WTC11 (cell line): ENCODE data around the gene TMEM259.

Source experiments
- CTCF ChIP-seq: fragments of 200-600 bp; IDR thresholded peaks from 2 replicates; pipeline ENCODE4 v1.8.0; 2022; ENCODE audit warnings: antibody characterized with exemption
- FOXP1 ChIP-seq: sonication (generic); formaldehyde crosslinking; IDR thresholded peaks from 2 replicates; pipeline ENCODE4 v1.8.0; 2022; ENCODE audit warnings: missing genetic modification reagents, mild to moderate bottlenecking, moderate library complexity, borderline replicate concordance
- GRHL2 ChIP-seq: fragments of 250-450 bp; sonication (Bioruptor Pico); IDR thresholded peaks from 2 replicates; pipeline ENCODE4 v1.8.0; 2022; ENCODE audit warnings: mild to moderate bottlenecking, moderate library complexity; ENCODE audit not compliant: insufficient replicate concordance, severe bottlenecking
- IRF1 ChIP-seq: sonication (generic); formaldehyde crosslinking; IDR thresholded peaks from 2 replicates; pipeline ENCODE4 v1.8.0; 2023; ENCODE audit warnings: missing genetic modification reagents
- SP1 ChIP-seq: sonication (generic); formaldehyde crosslinking; conservative IDR thresholded peaks from 2 replicates; pipeline ENCODE4 v1.8.1; 2022; ENCODE audit warnings: missing genetic modification reagents
- TEAD4 ChIP-seq: sonication (generic); formaldehyde crosslinking; IDR thresholded peaks from 2 replicates; pipeline ENCODE4 v1.8.0; 2022; ENCODE audit warnings: mild to moderate bottlenecking, missing genetic modification reagents
- USF2 ChIP-seq: sonication (generic); formaldehyde crosslinking; IDR thresholded peaks from 2 replicates; pipeline ENCODE4 v1.8.1; 2023; ENCODE audit warnings: mild to moderate bottlenecking, missing genetic modification reagents, moderate library complexity
- ZMAT4 ChIP-seq: fragments of 250-450 bp; sonication (Bioruptor Pico); IDR thresholded peaks from 2 replicates; pipeline ENCODE4 v1.9.0; 2021; ENCODE audit warnings: mild to moderate bottlenecking
- ZNF232 ChIP-seq: sonication (generic); formaldehyde crosslinking; IDR thresholded peaks from 2 replicates; pipeline ENCODE4 v1.8.0; 2022; ENCODE audit warnings: mild to moderate bottlenecking, missing genetic modification reagents
- TF ChIP-seq, protein P1 (sequence below): sonication (generic); formaldehyde crosslinking; IDR thresholded peaks from 2 replicates; pipeline ENCODE4 v1.8.1; 2022; ENCODE audit warnings: missing genetic modification reagents, borderline replicate concordance
- TF ChIP-seq, protein P2 (sequence below): sonication (generic); formaldehyde crosslinking; IDR thresholded peaks from 2 replicates; pipeline ENCODE4 v1.8.0; 2022; ENCODE audit warnings: mild to moderate bottlenecking, missing genetic modification reagents
- TF ChIP-seq, protein P3 (sequence below): sonication (generic); formaldehyde crosslinking; conservative IDR thresholded peaks from 2 replicates; pipeline ENCODE4 v1.8.1; 2023; ENCODE audit warnings: mild to moderate bottlenecking, low read depth, missing genetic modification reagents, moderate library complexity

DNA sequence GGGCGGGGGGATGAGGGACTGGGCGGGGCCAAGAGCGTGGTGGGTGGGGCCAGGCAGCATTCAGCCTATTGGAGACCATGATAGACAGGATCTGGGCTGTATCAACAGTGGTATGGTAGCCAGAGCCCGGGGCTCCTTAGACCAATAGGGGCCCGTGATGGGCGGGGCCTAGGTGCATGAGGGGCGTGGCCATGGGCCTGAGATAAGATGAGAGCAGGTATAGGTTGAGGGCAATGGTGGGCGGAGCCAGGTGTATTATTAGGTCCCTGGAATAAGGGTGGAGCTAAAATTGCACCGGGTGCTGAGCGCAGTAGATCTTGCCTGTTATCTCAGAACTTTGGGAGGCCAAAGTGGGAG, 24.3 kb upstream of the TMEM259 start:
- TF ChIP-seq TEAD4 (CRISPR knock-in tag): no peak
- TF ChIP-seq USF2 (CRISPR knock-in tag): no peak
- TF ChIP-seq IRF1 (CRISPR knock-in tag): no peak
- TF ChIP-seq ZMAT4 (CRISPR knock-in tag): no peak
- no peak for TF ChIP-seq ZNF232
- TF ChIP-seq, protein P1, sequence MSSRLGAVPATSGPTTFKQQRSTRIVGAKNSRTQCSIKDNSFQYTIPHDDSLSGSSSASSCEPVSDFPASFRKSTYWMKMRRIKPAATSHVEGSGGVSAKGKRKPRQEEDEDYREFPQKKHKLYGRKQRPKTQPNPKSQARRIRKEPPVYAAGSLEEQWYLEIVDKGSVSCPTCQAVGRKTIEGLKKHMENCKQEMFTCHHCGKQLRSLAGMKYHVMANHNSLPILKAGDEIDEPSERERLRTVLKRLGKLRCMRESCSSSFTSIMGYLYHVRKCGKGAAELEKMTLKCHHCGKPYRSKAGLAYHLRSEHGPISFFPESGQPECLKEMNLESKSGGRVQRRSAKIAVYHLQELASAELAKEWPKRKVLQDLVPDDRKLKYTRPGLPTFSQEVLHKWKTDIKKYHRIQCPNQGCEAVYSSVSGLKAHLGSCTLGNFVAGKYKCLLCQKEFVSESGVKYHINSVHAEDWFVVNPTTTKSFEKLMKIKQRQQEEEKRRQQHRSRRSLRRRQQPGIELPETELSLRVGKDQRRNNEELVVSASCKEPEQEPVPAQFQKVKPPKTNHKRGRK (CRISPR knock-in tag): no peak
- no peak for TF ChIP-seq GRHL2 (CRISPR knock-in tag)
- TF ChIP-seq, protein P2, sequence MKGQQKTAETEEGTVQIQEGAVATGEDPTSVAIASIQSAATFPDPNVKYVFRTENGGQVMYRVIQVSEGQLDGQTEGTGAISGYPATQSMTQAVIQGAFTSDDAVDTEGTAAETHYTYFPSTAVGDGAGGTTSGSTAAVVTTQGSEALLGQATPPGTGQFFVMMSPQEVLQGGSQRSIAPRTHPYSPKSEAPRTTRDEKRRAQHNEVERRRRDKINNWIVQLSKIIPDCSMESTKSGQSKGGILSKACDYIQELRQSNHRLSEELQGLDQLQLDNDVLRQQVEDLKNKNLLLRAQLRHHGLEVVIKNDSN (CRISPR knock-in tag): no peak
- peak; percentile 37; the same call in 1 of the 2 replicates for TF ChIP-seq SP1 (CRISPR knock-in tag)
- no peak for TF ChIP-seq CTCF
- TF ChIP-seq, protein P3, sequence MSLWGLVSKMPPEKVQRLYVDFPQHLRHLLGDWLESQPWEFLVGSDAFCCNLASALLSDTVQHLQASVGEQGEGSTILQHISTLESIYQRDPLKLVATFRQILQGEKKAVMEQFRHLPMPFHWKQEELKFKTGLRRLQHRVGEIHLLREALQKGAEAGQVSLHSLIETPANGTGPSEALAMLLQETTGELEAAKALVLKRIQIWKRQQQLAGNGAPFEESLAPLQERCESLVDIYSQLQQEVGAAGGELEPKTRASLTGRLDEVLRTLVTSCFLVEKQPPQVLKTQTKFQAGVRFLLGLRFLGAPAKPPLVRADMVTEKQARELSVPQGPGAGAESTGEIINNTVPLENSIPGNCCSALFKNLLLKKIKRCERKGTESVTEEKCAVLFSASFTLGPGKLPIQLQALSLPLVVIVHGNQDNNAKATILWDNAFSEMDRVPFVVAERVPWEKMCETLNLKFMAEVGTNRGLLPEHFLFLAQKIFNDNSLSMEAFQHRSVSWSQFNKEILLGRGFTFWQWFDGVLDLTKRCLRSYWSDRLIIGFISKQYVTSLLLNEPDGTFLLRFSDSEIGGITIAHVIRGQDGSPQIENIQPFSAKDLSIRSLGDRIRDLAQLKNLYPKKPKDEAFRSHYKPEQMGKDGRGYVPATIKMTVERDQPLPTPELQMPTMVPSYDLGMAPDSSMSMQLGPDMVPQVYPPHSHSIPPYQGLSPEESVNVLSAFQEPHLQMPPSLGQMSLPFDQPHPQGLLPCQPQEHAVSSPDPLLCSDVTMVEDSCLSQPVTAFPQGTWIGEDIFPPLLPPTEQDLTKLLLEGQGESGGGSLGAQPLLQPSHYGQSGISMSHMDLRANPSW (CRISPR knock-in tag): no peak
- TF ChIP-seq FOXP1 (CRISPR knock-in tag): no peak
